HG03066 (cell line): ENCODE measurements around the gene PCSK6.
"Not testable (repeated sequence)": the region's sequence is repeated elsewhere in the genome, so short reads cannot be mapped to it uniquely, and the experiment has no call there.

Experiments
- ATAC-seq: cut with Tn5 transposase; IDR thresholded peaks from one replicate; pipeline ENCODE4 v1.9.1; 2021; ENCODE audit warnings: low read depth; ENCODE audit not compliant: unreplicated experiment

The PCSK6 gene

DNA sequence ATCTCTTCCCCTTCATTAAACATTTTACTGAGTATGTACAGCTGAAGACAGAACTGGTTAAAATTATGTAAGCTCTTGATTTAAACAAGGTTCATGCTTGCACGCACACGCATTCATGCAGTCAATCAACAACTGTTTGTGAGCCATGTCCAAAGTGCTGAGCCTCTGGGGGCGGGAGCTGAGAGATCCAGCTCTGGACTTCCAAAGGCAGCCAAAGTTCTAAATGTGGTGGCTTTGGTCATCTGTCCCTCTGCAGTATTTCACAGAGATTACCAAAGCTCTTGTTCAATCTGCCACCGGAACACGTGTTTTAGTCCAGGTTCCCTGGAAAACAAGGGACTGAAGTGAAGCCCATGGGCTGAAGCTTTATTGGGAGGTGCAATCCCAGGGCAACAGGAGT lies 142.1 kb downstream of the PCSK6 start:
- no peak for ATAC-seq

DNA sequence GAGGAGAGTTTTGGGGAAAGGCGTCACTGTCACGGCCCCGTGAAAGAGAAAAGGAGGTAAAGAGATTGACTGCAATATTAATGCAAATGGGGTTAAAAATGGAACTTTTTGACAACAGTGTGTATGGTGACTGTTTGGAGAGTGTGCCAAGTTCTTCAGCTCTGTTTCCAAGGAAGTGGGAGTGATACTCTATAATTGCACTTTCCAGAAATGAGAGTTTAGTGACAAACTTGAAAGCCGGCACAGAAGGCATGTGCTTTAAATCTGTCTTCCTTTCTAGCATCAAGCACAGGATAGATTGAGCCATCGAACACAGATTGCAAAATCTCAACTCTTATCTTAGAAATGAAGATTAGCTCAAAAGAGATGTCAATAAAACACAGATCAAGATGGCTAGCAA lies 142.6 kb downstream of the PCSK6 start:
- ATAC-seq, result no peak

DNA sequence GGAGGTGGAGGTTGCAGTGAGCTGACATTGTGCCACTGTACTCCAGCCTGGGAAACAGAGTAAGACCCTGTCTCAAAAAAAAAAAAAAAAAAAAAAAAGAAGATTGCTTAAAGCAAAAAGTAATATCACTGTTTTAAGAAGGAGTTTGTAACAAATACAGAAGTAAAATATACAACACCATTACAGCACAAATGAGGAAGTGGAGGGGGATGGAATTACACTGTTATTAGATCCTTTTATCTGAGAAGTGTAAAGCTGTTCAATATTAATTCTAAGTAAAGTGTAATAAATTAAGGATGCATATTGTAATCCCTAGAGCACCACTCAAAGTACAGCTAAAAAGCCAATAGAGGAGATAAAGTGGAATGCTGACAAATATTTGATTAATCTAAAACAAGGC lies 147.5 kb downstream of the PCSK6 start:
- no peak for ATAC-seq

DNA sequence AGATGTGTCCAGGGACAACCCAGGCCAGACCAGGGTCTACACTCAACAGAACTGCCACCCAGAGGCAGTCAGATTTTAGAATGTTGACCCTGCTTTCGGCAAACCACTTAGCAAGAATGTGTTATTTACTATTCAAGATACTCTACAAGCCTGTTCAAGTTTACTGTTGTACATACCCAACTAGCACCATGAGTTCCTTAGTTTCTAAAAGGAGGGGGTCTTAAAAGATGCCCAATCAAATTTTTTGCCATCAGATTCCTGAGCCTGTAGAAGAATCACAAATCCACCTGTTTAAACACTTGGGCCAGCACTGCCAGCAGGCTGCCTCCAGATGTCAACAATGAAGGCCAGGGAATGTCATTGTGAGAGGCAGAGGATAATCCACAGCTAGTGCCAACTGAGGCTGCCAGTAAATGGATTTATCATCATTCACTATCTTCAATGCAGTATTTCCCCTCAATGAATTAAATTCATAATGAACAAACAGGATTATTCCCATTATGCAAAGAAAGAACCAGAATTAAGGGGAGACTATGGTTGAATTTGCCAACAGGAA lies 150.9 kb downstream of the PCSK6 start:
- no peak for ATAC-seq

DNA sequence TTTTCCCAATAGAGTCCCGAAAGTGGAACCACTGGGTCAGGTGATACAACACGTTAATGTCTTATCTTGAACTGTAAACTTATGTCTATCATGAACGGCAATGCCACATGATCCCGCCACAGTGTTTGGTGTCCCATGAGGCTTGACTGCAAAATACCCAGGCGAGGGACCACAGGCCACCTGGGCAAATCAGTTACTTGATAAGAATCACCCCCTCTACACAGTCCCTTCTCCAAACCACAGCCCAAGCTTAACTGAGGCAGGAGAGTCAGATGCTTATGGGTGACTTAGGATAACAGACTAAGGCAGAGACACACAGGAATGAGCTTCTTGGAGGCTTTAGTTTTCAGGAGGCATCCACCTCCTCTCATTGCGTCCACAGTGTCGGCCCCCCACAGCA lies 151.5 kb downstream of the PCSK6 start:
- no peak for ATAC-seq

DNA sequence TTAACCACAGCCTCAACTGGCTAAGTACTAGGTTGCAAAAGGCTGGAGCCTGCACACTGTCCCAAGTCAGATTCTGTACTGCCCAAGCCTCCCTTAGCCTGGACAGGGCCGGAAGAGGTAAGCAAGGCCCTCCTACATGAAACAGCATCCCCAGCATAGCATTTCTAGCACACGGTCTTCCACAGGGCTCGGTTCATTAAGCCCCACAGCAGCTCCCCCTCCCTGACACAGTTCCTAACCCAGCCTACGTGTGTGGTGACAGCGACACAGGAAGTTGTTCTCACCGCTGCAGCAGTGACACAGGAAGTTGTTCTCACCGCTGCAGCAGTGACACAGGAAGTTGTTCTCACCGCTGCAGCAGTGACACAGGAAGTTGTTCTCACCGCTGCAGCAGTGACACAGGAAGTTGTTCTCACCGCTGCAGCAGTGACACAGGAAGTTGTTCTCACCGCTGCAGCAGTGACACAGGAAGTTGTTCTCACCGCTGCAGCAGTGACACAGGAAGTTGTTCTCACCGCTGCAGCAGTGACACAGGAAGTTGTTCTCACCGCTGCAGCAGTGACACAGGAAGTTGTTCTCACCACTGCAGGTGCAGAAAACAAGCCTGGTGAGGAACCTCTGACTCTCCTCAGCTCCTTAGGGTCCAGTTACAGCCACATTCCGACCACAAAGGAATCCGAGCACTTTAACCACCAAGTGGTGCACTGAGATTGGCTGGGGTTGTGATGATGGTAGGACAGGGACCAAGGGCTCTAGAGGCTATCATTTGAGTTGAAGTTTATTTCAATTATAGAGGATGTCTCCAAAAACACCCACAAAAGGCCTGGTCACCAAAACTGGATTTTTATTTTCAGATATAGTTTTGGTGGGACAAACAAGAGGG lies 155.4 kb downstream of the PCSK6 start:
- ATAC-seq, result not testable (repeated sequence)

DNA sequence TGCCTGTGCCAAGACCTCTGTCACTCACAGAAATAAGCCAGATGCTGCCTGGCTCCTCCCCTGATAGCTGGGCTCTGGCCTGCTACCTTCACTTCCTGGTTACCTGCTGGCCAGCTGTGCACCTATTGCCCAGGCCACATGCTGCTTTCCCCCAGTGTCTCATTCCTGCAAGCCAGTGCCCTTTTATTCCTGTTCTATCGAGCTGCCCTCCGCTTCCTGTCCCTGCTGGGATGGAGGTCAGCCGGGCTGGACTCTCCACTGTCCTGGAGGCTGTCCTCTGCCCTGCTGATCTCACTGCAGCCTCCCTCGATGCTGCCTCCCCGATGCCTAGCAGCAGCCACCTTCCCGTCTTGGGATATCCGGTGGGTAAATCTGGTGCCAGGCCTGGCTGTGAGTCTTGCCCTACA lies 157.4 kb downstream of the PCSK6 start:
- no peak for ATAC-seq

DNA sequence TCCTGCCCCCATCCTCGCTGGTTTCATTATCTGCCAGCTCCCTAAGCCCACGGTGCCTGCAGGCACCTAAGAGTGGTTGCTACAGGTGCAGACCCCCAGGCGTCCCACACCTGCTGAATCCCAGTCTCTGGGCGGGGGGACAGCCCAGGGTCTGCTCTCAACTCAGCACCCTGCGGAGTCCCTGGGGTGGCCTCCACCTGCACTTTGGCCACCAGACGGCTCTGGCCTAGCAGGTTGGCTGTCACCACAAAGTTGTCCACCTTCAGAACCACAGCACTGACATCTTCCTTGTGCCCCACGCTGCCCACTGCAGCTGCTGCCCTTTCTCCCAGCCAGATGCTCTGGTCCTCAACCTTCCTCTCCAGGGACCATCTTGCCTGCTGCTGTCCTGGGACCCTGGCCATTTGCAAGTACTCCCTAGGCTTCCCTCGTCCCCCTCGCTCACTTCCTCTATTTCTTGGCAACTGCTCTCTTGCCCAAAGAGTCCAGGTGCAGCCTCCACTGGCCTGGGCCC lies 159.6 kb downstream of the PCSK6 start:
- no peak for ATAC-seq

DNA sequence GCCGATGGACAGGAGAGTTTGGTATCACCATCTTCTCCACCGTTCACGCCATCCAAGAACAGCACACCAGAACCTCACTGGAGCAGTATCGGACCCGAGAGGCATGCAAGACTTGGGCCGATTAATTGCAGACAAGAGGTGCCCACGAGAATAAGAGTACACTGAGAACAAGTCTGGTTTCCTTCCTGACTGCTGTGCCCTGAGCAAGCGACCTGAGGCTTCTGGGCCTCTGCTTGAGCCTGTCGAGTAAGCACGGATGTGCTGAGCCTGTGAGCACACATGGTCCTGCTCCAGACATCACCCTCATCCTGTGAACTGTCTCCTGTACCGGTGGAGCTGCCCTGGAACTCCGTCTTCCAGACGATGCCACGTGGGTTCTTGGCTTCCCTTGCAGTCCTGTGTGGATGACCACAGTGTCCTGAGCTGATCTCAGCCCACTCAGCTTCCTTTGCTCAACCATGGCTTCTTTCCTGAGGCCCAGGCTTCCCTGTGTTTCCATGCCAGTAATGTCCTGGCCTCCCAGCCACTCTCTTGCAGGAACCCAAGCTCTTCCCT lies 160.1 kb downstream of the PCSK6 start:
- ATAC-seq, result no peak

DNA sequence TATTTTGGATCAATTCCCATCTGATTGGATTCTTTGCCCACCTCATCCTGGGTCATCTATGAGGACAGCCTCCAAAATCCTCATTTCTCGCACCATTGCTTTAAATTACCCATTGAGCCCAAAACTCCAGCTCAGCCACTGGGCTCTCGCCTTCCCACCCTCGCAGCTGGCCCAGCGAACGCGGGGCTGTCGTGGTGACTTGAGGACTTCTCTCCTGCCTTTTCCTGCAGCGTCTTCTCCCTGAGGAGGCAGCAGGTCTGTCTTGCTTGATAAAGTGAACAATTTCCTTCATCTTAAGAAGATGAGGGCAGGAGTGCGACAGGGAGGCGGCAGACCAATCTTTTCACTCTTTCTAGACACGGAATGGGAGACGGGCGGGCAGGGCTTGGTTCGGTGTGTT lies 161.5 kb downstream of the PCSK6 start:
- ATAC-seq, result no peak

DNA sequence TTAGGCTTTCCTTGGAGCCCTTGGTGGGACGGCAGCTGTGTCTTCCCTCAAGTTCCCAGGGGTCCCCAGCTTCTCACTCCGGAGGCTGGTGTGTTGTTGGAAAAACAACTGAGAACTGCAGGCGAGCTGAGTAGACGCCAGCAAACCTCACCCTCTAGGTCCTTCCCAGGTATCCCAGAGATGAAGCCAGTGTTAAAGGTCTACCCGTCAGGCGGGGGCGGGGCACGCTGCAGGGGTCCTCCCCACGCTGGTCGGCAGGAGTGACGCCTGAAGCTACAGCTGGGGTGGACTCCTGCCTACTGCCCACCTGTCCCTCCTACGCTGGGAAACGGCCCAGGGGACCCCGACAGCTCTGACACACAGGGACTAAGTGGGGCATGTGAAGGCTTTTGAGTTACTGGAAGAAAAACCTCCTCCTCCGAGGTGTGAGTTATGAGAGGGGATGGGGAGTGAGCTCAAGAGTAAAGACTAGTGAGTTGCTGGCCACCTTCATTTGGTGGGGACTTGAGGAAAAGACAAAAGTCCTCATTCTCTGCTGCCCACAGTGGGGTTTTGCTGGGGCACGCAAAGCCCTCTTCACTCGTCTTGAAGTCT lies 162.3 kb downstream of the PCSK6 start:
- ATAC-seq, result no peak

DNA sequence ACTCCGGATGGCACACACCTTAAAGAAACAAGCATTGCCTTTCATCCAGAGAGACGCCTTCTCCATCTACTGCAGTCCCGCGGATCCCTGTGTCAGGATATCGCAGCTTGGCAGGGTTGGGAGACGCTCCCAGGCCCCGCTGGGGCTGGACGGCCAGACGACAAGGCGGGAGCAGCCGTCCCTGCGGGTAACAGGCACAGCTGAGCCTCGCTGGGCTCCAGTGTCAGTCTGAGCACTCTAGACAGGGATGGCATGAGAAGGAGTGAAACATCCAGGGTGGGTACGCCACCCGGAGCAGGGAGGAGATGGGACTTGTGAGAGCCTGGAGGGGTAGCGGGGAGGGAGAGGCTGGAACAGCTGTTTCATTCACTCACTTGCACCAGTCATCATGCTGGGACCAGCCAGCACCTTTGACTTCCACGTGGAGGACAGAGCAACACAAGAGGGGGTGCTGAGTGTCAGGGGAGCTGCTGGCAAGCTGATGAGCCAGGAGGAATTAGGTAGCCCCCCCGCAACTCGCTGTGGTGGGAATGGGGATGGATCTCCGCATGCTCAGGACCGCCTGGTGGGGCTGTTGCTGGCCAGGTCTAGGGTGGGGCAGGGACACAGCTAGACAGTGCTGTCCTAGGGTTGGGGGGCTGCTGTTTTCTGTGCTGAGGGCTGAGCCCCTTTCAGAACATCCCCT lies 162.9 kb downstream of the PCSK6 start:
- ATAC-seq, result no peak

DNA sequence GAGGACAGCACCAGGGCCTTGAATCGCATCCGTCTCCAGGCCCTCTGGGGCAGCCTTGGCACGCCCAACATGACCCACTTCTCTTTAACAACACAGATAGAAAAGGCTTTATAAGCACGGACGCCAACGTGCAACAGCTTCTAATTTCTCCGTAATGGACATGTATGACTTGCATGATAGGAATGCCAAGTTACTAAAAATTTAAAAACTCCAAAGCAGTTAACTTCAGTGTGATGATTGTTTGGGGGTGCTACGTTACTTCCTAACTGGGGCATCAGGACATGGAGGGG lies 163.5 kb downstream of the PCSK6 start:
- no peak for ATAC-seq

DNA sequence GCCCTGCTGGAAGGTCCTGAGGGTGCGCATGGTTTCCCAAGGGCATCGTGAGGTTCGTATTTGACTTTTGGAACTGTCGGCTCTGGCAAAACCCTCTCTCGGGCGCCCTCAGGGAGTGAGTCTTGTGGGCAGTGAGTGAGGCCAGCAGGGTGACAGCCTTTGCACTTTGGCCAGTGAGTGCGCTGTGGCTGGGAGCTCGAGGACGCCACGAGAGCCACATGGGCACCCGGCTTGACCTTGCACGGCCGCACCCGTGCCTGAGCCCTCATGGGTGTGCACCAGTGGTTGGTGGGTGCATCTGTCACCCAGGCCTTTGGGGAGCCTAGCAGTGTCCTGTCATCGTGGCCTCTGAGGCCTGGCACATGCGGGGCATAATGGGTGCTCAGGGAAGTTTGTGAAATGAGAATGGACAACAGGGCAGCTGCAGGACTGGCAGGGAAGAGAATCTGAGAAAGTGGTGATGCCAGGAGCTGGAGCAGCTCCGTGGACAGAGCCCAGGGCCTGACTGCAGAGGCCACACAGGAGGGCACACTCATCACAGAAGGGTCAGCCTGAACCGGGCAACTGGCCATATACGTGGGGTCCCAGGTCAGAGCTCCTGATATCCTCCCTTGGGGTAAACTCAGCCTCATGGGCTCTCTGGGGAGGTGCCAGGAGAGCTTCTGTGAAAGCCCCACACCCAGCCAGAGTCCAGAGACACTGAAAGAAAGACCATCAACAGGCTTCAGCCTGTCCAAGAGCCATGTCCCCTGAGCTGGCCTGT lies 164.1 kb downstream of the PCSK6 start:
- ATAC-seq, result no peak

DNA sequence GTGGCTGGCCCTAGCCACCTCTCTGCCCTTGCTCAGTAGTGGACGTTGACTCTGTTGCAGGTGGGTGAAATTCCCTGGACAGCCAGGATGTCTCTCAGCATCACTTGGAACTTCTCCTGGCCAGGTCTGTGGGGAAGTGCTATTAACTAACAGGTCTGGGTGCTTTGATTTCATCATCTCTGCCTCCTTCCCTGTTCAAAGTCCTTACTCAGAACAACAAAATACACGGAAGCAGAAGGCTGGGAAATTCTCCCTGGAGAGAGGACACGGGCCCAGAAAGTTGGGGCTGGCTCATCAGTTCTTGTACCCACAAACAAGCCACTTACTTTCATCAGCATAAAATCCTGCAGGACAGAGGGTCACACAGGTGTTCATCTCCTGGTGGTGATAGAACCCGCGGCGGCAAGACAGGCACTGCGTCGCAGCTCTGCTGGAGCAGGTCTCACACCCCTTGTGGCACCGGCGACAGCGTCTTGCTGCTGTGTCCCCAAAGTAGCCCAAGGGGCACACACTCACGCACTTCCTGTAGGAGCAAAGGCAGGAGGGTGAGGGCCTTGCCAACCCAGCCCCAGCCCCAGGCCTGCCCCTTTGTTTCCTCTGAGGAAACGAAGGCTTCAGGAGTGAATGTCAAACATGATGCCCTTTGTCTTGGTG lies 164.9 kb downstream of the PCSK6 start:
- ATAC-seq, result no peak

DNA sequence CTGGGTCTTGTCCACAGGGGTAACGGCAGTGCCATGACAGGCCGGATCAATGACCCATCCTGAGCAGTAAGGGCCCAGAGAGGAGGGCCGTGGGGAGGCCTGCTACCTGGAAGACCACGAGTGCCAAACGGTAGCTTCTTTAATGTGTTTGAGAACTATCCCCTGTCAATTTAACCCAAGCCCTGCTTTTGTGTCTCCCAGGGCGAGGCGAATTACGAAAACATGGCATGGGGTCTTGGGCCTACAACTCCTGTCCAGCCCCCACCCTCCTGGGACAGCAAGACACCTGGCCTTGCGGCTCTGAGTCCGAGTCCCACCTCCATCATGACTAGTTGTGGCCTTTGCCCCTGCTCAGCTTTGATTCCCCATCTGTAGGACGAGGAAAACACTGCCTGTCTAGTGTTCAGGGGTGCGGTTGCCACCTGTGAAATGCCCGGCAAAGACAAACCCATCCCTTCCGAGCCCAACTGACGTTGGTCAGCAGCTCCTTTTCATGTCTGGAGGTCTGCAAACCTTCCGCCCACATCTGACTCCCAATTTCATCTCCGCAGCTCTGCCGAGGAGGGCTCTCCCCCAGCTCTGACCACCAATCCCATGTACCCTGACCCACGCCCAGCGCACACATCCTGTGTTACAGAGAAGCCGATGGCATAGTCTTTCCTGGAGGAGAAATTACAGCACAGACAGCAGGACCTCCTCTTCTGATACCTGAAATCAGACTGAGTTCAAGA lies 165.5 kb downstream of the PCSK6 start:
- ATAC-seq, result no peak

DNA sequence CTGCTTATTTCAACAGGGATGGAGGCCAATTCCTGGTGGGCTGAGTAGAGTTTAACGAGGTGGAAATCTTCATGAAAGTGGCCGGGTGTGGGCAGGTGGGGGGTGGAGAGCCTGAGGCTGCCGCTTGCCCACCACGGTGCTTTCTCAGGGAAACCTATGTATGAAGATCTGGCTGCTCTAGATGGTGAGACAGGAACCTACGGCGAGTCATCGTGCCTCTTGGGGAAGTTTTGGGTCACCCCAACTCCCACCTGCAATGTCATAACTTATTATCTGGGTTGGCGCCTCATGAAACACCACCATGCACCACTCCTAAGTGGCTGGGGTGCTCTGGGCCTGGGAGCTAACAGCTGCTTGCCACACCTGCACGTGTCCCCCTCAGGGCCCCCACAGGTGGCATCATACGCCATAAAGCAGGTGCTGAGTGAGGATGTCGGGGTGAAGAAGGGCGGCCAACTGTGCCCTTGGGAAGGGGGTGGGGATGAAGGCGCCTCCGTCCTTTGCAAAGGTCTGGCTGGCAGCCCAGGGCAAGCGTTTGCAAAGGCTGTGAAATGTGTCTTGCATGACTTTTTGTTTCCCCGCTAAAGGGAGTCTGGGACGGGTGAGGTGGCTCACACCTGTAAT lies 166.5 kb downstream of the PCSK6 start:
- no peak for ATAC-seq

DNA sequence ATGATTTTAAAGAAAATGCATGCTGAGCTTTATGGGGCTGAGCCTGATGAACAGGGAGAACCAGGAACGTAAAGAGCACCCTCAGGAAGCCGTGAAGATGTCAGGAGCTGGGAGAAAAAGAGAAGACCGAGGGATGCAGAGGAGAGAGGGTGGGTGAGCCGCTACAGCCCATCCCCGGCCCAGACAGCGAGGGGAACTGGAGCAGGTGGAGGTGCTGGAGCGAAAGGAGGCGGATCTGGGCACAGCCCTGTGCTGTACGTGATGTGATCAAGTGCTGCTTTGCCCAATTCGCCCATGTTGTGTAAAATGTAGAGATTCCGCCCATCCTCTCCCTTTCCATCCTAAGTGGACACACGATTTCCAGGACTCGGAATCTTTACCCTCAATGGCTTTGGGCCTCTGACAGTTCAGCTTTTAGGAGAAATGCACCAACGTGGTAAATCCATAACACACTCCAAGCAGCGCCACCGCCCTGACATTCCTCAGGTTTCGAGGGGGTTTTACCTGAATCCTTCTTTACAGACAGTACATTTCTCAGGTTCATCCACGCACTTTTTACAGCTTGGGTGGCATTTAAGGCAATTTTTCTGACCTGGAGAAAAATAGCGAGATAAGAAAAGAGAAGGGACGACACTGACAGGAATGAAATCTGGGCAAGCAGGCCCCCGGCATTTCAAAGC lies 167.4 kb downstream of the PCSK6 start:
- ATAC-seq, result no peak
